Activated CD8-positive, alpha-beta memory T cell treated with anti-CD3 and anti-CD28 coated beads for 48 hours (primary cell): Measurements from ENCODE around the gene DOCK8.
"Not testable (repeated sequence)": the region's sequence is repeated elsewhere in the genome, so short reads cannot be mapped to it uniquely, and the experiment has no call there.

Experiments
- DNase-seq, 3 experiments: peaks; one replicate each; pipeline ENCODE4 v3.0.0-alpha.2; 2020; ENCODE audit warnings: low read depth in 2 of 3, low spot score in 2 of 3

DOCK8 gene

DNA sequence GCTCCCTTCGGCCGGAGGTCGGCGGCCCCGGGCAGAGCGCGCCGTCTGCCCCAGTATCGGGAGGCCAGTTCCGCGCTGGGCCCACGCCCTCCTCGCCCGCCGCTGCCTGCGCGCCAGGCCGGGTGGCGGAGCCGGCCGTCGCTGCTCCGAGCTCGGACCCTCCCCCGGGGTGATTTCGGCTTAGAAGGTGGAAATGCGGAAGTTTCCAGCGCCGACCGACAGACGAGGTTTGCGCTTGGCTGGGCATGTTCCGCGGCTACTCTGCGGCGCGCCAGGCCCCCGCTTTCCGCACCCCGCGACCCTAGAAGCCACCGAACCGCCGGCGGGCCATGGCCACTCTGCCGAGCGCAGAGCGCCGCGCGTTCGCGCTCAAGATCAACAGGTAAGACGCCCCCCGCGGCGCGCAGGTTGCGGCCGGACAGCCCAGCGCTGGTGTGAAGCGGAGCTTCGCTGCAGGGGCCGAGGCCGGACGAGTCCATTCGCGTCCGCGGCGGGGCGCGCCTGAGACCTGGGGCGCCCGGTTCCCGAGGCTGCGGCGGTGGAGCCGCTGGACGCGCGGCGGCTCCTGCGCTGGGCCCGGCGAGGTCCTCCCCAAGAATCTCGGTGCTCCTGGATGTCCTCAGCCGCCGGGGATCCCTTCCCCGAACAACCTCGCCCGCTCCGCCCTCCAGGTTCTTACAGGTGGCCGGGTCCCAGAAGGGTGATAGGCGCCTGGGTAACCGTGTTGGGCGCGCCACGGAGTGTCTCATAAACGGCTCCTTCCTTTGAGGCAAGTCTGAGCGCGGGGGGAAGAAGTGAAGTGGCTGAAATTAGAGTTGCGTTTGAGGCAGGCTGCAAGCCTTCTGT lies at the start of gene DOCK8:
DOCK8 (plus strand) TSS at position 218 of the 846 bp plus-strand sequence; CDS start at position 330, 112 bp downstream.
- DNase-seq = peak; percentile 25 to 35 (median 34)

DNA sequence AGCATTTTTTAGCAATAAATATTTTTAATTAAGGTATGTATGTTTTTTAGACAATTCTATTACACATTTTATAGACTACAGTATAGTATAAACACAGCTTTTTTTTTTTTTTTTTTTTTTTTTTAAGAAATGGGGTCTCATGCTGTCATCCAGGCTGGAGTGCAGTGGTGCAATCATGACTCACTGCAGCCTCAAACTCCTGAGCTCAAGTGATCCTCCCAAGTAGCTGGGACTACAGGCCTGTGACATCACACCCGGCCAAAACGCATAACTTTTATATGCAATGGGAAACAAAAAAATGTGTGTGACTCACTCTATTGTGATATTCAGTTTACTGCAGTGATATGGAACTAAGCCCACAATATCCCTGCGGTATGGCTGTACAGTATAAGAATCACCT lies 44.9 kb upstream of the DOCK8 start:
- not testable (repeated sequence) for DNase-seq

DNA sequence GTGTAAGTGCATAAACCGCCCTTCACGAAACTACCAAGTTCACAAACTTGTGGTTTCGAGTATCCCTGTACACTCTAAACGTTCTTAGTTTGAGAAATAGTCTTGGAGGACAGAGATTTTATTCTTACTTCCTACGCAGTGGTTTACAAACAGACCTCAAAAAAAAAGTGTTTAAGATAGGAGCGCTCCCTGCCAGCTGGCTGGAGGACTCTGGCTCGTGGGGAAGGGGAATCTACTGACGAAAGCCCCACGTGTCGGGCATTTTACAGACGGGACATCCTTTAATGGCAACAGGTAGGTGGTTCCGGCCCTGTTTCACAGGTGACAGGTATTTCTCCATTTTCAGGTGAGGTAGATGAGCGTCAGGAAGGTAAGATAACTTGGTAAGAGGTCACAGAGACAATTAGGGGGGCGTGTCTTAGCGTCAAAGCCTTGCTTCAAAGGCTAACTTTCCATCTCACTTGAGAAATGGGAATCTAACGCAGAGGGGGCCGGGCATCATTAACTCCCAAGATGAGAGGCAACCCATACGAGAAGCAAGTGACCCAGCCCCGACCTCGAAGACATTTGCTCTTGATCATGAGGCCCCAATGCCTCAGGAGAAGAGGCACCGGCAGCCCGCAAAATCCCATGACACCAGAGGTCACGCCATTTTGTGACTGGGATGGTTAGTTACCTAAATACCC lies 36.4 kb upstream of the DOCK8 start:
- DNase-seq = not testable (repeated sequence)

DNA sequence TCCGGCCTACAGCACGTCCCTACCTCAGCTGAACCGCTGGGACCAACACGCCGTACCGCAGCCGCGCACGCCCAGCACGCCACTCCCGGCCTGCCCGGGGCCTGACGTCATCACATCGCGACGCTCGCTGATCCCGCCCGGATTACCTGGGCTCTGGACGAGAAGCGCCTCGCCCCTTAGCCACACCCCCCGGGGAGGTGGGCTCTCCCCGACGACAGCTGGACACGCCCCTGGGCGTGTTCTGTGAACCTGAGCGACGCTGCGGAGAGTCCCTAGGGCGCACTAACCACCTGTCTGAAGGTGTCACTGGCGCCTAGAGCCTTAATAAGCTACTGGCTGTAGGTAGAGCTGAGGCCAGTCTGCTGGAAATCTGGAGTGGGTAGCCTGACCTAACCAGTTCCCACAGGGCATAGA lies 35.7 kb upstream of the DOCK8 start, which contains the start of gene ZNG1A:
ZNG1A (minus strand) TSS at position 87 of the 414 bp plus-strand sequence. CDS start 87 bp downstream, outside the sequence.
- DNase-seq = peak; percentile 23 to 56 (median 23)

DNA sequence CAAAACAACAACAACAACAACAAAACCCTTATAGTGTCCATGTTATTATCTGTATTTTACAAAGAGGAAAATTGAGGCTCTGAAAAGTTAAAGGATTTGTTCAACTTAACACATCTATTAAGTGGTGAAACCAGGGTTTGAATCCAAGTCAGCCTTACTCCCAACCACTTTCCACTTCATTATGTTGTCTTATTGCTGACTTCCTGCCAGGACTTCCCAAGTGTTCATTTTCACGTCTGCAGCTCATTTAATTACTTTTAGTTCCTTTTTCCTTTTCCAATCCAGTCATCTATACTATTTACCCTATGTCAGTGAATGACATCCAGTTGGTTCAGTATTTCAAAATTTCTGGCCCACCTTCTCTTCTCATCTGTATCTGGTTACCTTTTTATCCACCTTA lies 15.1 kb upstream of the DOCK8 start:
- DNase-seq = not testable (repeated sequence)

DNA sequence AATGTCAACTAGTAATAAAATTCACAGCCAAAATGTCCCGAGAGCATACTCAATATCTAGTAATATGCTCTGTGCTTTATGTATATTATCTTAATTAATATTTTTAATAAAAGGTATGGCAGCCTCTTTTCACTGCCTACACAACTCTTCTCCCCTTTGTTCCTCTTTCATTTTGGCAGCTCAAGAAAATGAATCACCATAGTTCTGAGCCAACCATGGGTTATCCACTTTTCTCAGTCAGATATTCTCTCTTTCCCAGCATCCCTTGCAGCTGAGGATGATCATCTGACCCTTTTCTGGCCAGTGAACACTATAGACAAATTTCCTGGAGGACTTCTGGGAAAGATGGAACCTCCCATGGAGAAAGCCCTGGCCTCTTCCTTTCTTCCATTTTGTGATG lies 8.2 kb upstream of the DOCK8 start:
- no peak for DNase-seq

DNA sequence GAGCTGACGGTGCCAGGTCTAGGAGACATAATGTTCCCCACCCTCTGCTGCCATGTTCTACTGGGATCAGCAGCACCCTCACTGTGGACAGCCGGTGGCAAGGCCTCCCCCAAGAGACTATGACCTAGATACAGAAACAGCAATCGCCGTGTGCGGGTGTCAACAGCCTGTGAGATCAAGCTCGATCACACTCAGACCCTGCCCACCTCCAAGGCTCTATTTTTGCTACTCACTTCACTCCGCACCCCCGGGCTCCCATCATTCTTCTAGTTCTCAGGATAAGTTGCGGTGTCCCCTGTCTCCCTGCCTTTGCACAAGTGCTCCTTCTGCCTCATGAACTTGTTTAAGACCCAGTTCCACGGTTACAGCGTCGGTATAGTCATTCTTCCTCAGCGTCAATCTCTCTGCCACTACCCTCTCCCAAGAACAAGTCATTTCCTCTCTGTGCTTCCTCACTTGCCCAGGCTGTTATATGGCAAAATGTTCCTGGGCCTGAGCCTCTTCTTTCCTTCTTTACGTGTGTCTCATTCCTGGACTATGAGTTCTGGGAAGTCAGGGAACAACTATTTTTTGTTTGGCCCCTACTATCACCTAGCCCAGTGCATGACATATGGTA lies 5.4 kb upstream of the DOCK8 start:
- DNase-seq = no peak

DNA sequence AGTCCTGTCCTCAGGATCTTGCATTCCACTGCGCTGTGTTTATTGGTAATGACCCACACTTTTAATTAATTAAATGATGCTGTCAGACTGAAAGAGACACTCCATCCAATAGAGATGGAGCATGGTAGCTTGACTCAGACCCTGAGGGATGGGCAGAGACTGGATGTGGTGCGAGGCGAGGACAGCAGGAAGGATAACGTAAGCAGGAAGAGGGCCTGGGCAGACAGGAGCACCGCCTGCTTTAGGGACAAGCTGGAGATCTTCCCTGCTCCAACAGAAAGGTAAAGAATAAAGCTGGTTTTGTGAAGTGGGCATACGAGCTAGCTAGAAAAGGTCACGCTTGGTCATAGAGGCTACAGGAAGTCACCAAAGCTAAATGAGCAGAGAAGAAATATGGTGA lies 3.6 kb upstream of the DOCK8 start:
- DNase-seq = no peak

DNA sequence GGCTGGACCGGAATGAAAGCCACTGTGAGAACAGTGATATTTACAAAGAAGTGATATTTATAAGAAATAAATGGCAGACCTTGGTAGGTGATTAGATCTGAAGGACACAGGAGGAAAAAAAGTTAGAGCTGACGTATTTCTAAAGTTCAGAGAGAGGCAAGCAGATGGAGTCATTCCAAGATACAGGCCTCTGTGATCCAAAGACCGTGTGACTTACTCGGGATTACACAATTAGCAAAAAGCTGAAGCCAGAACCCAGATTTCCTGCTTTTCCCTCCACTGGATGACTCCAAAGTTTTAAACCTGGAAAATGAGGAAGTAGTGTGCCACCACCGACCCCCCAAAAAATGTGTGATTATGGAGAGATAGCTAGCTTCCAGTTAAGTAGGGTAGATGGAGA lies 3.1 kb upstream of the DOCK8 start:
- no peak for DNase-seq

DNA sequence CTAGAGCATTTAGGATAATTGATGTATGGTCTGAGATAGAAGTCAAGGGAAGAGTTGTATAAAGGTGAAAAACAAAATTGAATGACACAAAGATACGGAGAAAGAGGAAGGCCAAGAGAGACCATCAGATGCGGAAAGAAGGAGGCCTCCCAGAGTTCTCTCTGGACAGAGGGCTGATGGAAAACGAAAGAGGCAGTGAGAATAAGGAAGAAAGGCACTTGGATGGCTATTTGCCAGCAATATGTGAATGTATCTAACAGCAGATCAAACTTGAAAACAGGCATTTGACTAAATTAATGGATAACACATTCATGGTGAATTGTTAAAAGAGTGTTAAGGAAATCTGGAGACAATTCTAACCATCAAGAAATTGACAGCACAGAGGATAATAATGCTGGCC lies 2.4 kb upstream of the DOCK8 start:
- DNase-seq = no peak

DNA sequence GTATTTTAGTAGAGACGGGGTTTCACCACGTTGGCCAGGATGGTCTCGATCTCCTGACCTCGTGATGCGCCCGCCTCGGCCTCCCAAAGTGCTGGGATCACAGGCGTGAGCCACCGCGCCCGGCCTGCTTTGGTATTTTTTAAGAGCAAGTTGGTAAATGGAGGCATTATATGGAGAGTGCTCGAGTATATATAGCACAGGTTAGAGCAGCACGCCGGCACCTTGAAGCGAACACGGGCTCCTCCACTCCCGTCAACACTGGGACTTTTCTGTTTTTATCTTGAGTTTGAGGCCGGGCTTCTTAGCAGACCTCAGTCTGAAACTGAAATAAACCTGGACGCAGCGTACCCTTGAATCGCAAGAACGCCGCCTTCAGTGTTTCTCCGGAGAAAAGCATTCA lies 764 bp upstream of the DOCK8 start:
- DNase-seq = not testable (repeated sequence)

DNA sequence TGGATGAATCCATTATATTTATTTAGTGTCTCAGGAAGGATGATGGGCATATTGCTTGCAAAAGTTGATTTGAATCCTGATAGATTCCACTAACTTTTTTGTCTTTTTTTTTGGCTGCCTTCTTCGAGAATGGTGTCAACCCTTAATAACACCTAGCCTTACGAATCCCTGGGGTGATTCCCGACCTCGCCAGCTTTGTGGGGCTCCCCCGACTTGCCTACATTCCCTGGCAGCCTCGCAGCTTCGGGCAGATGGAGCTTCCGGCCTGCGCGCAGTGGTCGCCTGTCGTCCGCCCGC lies 366 bp upstream of the DOCK8 start:
- no peak for DNase-seq

DNA sequence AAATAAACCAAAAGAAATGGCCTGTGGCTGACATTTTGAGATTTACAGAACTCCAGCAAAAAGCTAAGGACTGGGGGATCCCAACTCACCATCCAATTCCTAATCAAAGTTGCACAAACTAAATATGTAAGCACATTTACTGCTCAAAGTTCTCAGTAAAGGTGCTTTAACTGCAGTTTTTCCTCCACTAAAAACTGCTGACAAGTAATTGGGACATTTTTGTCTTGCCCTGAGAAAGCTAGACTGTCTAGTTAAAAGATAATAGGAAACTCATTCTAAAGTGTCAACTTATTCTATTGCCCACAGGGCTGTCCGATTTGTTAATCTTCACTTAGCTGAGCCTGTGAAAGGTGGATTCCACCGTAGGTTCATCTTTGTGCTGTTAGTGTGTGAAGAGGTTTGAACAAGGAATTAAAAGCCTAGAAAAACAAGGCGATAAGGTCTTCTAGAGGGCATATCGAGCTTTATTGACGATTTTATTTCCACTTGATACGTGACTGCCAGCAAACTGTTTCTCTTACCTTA lies 1.0 kb downstream of the DOCK8 start:
- DNase-seq = no peak

DNA sequence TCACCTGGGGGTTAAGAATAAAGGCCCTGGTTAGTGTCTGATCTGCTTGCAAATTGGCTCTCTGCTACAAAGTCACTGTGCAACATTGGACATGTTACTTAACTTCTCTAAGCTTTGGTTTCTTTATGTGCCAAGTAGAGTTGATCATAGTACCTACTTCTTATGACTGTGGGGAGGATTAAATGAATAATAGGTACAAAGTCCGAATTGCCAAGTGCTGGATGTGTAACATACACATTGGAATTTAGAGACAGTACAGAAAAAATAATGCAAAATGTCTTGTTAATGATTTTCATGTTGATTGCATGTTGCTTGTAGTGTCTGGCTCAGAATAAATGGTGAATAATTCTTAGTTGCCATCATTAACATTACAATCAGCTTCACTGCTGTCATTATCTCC lies 2.2 kb downstream of the DOCK8 start:
- DNase-seq = no peak

DNA sequence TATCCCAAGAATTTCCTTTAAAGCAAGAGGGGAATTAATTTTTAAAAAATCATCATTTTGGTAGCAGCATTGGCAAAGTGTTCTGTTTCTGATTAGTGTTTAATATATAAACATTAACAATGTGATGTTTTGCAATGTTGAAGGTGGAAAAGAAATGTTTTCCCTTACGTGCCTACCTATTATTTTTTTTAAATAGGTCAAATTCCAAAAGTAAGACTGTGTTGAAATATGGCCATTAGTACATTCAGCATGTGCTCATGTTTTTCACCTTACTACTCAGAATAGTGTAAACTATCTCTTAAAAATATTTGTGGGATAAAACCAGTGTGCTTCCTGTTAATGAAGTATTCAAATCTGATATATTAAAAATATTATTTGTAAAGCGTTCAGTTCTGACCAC lies 3.3 kb downstream of the DOCK8 start:
- no peak for DNase-seq

DNA sequence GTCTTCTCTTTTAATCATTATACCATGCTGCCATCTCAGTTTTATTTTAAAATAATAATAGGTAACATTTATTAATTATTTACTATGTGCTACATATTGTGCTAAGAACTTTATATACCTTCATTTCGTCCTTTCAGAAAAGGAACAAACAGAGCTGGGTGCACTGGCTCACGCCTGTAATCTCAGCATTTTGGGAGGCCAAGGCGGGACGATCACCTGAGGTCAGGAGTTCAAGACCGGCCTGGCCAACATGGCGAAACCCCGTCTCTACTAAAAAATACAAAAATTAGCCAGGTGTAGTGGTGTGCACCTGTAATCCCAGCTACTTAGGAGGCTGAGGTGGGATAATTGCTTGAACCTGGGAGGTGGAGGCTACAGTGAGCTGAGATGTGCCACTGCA lies 4.4 kb downstream of the DOCK8 start:
- not testable (repeated sequence) for DNase-seq

DNA sequence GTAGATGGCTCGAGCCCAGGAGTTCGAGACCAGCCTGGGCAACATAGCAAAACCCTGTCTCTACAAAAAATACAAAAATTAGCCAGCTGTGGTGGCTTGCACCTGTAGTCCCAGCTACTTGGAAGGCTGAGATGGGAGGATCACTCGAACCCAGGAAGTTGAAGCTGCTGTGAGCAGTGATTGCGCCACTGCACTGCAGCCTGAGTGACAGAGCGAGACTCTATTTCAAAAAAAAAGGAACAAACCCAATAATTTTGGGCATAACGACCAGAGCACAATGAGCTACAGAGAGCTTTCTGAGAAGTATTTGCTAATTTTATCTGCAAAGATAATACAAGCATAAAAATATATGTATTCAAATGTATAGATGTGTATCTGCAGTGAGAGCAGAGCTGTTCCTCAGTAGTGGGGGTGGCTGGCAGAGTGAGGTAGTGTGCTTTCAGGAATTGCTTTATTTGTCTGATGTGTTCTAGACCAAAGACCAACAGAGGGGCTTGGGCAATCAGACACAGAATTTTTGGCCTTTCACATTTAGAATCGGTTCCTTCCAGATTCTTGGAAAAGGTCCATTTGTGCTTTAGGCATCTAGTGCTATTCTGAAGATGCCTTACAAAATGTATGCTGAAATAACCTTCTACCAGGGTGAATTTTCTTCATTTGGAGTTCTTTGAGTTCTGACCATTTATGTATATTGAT lies 5.2 kb downstream of the DOCK8 start:
- no peak for DNase-seq

DNA sequence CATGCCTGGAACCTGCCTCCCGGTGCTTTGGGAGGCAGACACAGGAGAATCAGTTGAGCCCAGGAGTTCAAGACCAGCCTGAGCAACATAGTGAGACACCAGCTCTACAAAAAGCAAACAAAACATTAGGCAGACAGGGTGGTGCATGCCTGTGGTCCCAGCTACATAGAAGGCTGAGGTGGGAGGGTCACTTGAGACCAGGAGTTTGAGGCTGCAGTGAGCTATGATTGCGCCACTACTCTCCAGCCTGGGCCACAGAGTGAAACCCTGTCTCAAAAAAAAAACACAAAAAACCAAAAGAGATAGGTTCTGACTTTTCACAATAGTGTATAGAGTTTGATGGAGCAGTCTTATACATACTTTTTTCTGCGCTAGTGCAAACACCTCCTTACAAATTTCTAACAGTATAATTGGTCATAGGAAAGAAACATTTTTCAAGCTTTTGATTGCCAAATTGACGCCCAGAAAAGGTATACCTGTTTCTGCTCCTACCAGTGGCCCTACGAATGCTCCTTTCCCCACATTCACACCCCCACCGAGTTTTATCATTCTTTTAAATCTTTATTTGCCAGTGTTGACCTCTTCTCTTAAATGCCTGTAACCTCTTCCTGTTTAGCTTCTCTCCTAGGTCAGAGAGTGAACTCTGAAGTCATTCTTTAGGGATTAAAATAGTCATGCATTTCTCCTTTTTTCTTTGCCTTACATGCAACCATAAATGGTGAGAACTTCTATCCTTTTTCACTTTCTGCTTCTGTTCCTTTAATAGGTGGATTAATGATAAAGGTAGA lies 7.5 kb downstream of the DOCK8 start:
- DNase-seq = no peak

DNA sequence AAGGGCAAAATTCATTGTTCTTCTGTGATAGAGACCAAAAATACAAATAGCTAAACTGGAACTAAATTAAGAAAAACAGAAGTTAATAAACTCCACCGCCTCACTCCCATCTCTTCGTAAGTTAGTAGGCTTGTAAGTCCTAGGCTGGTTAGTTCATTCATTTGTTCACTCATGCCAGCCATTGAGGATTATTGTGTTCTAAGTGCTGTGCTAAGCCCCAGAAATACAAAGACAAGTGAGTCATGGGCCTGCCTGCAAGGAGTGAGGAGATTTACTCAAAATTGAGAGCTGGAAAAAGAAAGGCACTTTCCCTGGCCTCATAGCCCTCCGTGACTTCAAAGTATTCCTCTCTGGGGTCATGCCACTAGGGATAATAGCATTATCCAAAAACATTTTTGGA lies 8.5 kb downstream of the DOCK8 start:
- DNase-seq = no peak

DNA sequence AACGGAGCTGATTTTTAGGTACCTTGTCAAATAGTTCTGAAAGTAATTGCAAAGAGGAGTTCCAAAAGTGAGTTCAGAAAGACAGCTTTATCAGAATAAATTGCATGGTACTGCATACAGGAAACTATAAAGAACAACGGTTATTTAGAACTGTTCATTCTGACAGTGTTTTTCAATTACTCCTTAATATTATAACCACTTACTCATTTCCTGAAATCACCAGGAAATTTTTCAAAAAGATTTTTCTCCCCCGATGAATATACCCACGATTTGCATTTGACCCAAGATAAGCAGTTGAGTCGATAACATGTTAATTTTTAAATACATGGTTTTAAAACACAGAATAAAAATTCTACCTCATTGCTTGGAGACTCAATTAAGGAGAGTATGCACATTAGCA lies 9.4 kb downstream of the DOCK8 start:
- no peak for DNase-seq
